HFFc6 (cell line): Measurements from ENCODE around the gene MEIKIN. TPM values are rescaled to one million over a fixed set of nuclear protein-coding genes. Genes with fewer than 3 reads are reported as not detected.

Experiments
- DNase-seq: peaks from one replicate; pipeline ENCODE4 v3.0.0-alpha.2; 2018
- H3K27ac Mint-ChIP-seq: 2 replicates; pipeline ENCODE4 v1.8.0; 2020; ENCODE audit warnings: mild to moderate bottlenecking, mixed read lengths
- H3K27me3 Mint-ChIP-seq: 2 replicates; pipeline ENCODE4 v1.8.0; 2021; ENCODE audit warnings: mild to moderate bottlenecking, moderate library complexity, mixed read lengths; ENCODE audit not compliant: insufficient read depth
- H3K36me3 Mint-ChIP-seq: 2 replicates; pipeline ENCODE4 v1.8.0; 2021; ENCODE audit warnings: low read depth, mixed read lengths
- H3K4me1 Mint-ChIP-seq: 2 replicates; pipeline ENCODE4 v1.8.0; 2020; ENCODE audit warnings: low read depth, mixed read lengths
- H3K4me3 Mint-ChIP-seq: 2 replicates; pipeline ENCODE4 v1.8.0; 2020; ENCODE audit warnings: mild to moderate bottlenecking, moderate library complexity, mixed read lengths
- H3K9me3 Mint-ChIP-seq: 2 replicates; pipeline ENCODE4 v1.8.0; 2020; ENCODE audit warnings: mild to moderate bottlenecking, mixed read lengths
- total RNA-seq, 6 experiments: library from RNA; stranded (reverse); fragmentation: NEBNext Ultra II Directional; extraction: Animal tissue kit (Norgen Biotek cat#: 25700); gene quantifications; 2 replicates in 1 of 6; 3 replicates in 5 of 6; pipeline ENCODE4 v1.2.3, GENCODE V29; 2021
- TF ChIP-seq, protein P1 (sequence below): fragments of 200-600 bp; sonication (generic); IDR thresholded peaks from 2 replicates; pipeline ENCODE4 v1.5.0; 2021; ENCODE audit warnings: antibody characterized with exemption, mild to moderate bottlenecking

MEIKIN gene
- total RNA-seq, 6 experiments from 2014 or later: not detected

DNA sequence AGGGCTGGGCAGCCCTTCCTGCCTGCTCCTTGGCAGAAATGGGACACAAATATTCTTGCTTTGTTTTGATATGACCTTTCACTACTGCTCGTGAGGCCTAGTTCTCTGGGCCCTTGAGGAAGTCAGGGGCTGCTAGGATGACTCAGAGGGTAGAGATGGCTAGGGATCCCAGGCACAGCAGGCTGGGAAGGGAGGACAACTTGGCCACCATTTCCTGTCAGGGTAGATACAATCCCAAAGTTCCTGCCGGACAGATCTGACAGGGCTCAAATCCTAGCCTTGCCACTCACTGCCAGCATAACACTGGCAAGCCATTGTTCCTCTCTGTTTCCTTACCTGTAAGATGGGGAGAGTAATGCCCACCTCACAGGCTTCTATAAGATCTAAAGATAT is 31.7 kb upstream of the MEIKIN start:
- no peak overlapping the region for H3K4me3 Mint-ChIP-seq

DNA sequence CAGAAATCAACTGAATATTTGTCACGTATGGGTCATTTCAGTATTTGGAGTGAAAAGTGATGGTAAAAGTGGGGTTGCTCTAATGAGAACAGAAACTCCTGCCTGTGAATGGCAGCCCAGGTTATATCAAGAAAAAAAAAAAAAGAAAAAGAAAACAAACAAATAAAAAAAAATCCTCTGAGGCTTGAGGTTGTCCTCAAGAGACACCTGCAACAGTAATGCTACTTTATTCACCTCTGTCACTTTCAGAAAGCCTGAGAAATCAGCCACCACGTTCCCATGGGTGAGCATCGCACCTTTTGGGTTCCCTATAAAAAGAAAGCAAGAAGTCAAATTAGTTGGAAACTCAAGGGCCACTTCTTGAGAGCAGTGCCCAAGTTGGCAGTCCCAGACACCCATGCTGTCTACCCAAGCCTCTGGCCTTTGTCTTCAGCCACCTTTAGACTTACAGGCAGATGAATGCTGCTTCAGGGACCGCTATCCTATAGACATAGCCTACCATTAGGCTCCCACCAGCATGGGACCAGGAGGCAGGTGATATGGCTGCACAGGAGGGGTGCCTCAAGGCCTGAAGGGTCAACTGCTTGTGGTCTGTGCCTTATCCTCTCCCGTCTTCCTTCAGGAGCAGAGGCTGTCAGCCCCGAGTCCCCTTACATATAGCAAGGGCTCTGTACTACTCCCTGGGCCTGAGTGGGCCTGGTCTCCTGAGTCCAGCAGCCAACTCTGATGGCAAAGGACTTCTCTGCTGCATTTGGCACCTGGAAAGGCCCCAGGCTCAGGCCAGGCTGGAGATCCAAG is 31.1 kb upstream of the MEIKIN start:
- DNase-seq: no peak
- H3K4me3 Mint-ChIP-seq: no peak overlapping the region
- H3K4me1 Mint-ChIP-seq: peaks cover 8% of the 10 kb centered on the region; the same call in 1 of the 2 replicates
- H3K36me3 Mint-ChIP-seq: no peaks in the 10 kb centered on the region
- no peaks in the 10 kb centered on the region for H3K9me3 Mint-ChIP-seq
- TF ChIP-seq, protein P1, sequence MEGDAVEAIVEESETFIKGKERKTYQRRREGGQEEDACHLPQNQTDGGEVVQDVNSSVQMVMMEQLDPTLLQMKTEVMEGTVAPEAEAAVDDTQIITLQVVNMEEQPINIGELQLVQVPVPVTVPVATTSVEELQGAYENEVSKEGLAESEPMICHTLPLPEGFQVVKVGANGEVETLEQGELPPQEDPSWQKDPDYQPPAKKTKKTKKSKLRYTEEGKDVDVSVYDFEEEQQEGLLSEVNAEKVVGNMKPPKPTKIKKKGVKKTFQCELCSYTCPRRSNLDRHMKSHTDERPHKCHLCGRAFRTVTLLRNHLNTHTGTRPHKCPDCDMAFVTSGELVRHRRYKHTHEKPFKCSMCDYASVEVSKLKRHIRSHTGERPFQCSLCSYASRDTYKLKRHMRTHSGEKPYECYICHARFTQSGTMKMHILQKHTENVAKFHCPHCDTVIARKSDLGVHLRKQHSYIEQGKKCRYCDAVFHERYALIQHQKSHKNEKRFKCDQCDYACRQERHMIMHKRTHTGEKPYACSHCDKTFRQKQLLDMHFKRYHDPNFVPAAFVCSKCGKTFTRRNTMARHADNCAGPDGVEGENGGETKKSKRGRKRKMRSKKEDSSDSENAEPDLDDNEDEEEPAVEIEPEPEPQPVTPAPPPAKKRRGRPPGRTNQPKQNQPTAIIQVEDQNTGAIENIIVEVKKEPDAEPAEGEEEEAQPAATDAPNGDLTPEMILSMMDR: no peak
- H3K27ac Mint-ChIP-seq: no peak overlapping the region
- H3K27me3 Mint-ChIP-seq: peaks cover 19% of the 10 kb centered on the region

More for the DNA sequence above, 31.7 kb upstream of the MEIKIN start:
- no peaks in the 10 kb centered on the region for H3K9me3 Mint-ChIP-seq
- H3K4me1 Mint-ChIP-seq: peaks cover 8% of the 10 kb centered on the region; the same call in 1 of the 2 replicates
- no peak for DNase-seq
- H3K27me3 Mint-ChIP-seq: peaks cover 20% of the 10 kb centered on the region
- TF ChIP-seq, protein P1: no peak
- H3K27ac Mint-ChIP-seq: no peak overlapping the region
- H3K36me3 Mint-ChIP-seq: no peaks in the 10 kb centered on the region

DNA sequence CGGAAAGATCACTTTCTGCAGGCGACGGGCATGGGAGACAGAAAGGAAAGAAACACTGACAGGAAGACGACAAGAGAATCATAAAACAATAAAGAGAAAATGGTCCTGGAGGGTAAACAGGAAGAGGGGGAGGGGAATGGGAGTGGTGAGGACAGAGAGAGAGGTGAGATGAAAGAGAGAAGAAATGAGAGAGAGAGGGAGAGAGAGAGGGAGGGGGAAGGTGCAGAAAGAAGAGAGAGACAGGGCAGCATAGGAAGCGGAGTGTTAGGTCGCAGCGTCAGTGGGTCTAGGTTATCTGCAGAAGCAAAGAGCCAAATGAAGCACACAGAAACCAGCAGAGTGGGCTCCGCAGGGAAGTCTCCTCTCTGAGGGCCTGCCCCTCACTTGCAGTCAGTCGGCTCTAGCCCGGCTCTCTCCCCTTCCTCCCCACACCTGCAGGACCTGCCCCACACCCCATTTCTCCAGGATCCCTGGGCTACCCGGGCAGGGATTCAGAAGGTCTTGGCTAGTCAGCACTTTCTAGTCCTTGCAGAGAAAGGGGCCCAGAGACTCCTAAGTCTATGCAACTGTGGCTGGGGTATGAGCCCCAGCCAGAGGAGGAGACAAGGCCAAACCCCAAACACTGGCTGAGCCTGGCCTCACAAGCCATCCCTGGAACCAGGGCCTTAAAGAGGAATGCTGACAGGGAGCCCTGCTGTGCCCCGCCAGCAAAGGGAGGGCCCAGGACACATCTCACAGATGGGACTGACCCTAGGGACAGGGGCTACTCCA is 29.7 kb upstream of the MEIKIN start:
- peaks cover 14% of the 10 kb centered on the region for H3K27me3 Mint-ChIP-seq
- DNase-seq: no peak
- H3K4me1 Mint-ChIP-seq: peaks cover 8% of the 10 kb centered on the region; the same call in 1 of the 2 replicates
- TF ChIP-seq, protein P1: no peak
- no peaks in the 10 kb centered on the region for H3K36me3 Mint-ChIP-seq
- no peak overlapping the region for H3K4me3 Mint-ChIP-seq
- no peaks in the 10 kb centered on the region for H3K9me3 Mint-ChIP-seq
- H3K27ac Mint-ChIP-seq: no peak overlapping the region

DNA sequence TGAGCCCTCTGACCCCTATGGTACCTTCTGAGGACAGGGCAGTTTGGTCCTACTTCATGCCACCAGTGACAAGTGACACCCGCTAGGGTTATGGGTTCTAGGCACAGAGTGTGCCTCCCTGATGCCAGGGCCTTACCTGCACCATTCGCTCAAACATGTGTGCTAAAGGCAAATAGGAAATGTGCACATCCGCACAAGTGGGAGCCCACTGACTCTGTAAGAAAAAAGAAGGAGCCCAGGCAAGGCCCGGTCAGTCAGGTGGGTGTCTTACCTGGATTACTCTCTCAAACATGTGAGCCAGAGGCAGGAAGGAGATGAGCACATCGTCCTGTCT is 29.1 kb upstream of the MEIKIN start:
- DNase-seq: no peak
- H3K27me3 Mint-ChIP-seq: peaks cover 15% of the 10 kb centered on the region
- no peaks in the 10 kb centered on the region for H3K9me3 Mint-ChIP-seq
- H3K36me3 Mint-ChIP-seq: no peaks in the 10 kb centered on the region
- no peak overlapping the region for H3K27ac Mint-ChIP-seq
- H3K4me3 Mint-ChIP-seq: no peak overlapping the region
- H3K4me1 Mint-ChIP-seq: peaks cover 8% of the 10 kb centered on the region; the same call in 1 of the 2 replicates
- TF ChIP-seq, protein P1: no peak

DNA sequence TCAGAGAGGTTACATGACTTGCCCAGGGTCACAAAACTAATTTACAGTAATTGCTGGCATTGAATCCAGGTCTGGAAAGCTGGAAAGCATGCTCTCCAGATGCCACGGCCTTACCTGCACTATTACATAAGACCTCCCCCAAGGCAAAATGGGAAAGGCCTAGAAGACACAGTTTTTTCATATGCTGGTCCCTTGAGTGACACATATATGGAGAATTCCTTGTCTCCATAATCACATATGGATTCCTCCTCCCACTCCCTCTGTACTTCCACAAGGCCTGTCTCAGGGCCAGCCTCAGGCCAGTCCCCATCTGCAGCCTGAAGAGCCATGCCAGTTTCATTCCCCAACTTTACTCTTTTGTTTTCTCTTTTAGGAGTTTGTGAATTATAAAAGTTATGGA is 28.6 kb upstream of the MEIKIN start:
- Mint-ChIP-seq H3K9me3 (no peaks in the 10 kb centered on the region), H3K27me3 (peaks cover 14% of the 10 kb centered on the region)

More for the DNA sequence above, 28.6 kb upstream of the MEIKIN start:
- H3K36me3 Mint-ChIP-seq: no peaks in the 10 kb centered on the region
- no peak overlapping the region for H3K4me3 Mint-ChIP-seq
- H3K4me1 Mint-ChIP-seq: peaks cover 8% of the 10 kb centered on the region; the same call in 1 of the 2 replicates
- TF ChIP-seq, protein P1: no peak
- no peak overlapping the region for H3K27ac Mint-ChIP-seq
- no peak for DNase-seq
